Sigmoid colon (tissue), 7 donors: ENCODE data around the gene UPF2. TPM values are rescaled to one million over a fixed set of nuclear protein-coding genes. Genes with fewer than 3 reads are reported as not detected.

Experiments used
- DNase-seq: peaks from one replicate; pipeline ENCODE4 v3.0.0-alpha.2; 2019
- H3K27ac ChIP-seq, 4 donors: fragments of 200-600 bp; sonication (generic); one replicate each; pipeline ENCODE4 v1.5.1; 2016 to 2019; ENCODE audit warnings: mild to moderate bottlenecking in 1 of 4
- H3K27me3 ChIP-seq, 3 donors: fragments of 200-600 bp; sonication (generic); one replicate each; pipeline ENCODE4 v1.5.1; 2019; ENCODE audit warnings: mild to moderate bottlenecking in 1 of 3
- H3K36me3 ChIP-seq, 4 donors: fragments of 200-600 bp; sonication (generic); one replicate each; pipeline ENCODE4 v1.5.1; 2016 to 2019
- H3K4me1 ChIP-seq, 4 donors: fragments of 200-600 bp; sonication (generic); one replicate each; pipeline ENCODE4 v1.5.1; 2017 to 2019
- H3K4me3 ChIP-seq, 4 donors: fragments of 200-600 bp; sonication (generic); one replicate each; pipeline ENCODE4 v1.5.1; 2017 to 2019; ENCODE audit warnings: mild to moderate bottlenecking in 2 of 4, moderate library complexity in 1 of 4
- H3K9me3 ChIP-seq, 4 donors: fragments of 200-600 bp in 3 of 4; sonication (generic) in 3 of 4; one replicate each; pipeline versions ENCODE4 v1.5.1 to v1.6.1; 2013 to 2019
- CTCF ChIP-seq, 4 experiments: fragments of 450-650 bp in 3 of 4; fragments of 200-600 bp in 1 of 4; IDR thresholded peaks; one replicate each; pipeline ENCODE4 v1.5.1; 2016 to 2019; ENCODE audit warnings: antibody characterized with exemption in 4 of 4, mild to moderate bottlenecking in 3 of 4, moderate library complexity in 2 of 4
- EP300 ChIP-seq, 4 donors: sonication (generic); formaldehyde crosslinking; IDR thresholded peaks; one replicate each; pipeline ENCODE4 v1.6.1; 2017; ENCODE audit warnings: antibody characterized with exemption in 4 of 4
- POLR2A ChIP-seq, 2 donors: fragments of 450-650 bp; IDR thresholded peaks; one replicate each; pipeline ENCODE4 v1.6.1; 2016; ENCODE audit warnings: antibody characterized with exemption in 2 of 2, mild to moderate bottlenecking in 2 of 2, moderate library complexity in 2 of 2
- POLR2AphosphoS5 ChIP-seq, 4 donors: sonication (generic); formaldehyde crosslinking; IDR thresholded peaks; one replicate each; pipeline ENCODE4 v1.6.1; 2017; ENCODE audit warnings: antibody characterized with exemption in 4 of 4
- WGBS, 2 donors: extraction: QIAGEN DNeasy Blood & Tissue Kit; methylation state at CpG; one replicate each; pipeline ENCODE4 v1.1.7; 2013; 5-methylcytosine and 5-hydroxymethylcytosine counted together
- intact Hi-C: fragments of 100-400 bp; cut with DNase I; formaldehyde crosslinking; loops from one replicate; pipeline ENCODE4 v1.15.1; 2023
- polyA plus RNA-seq, 3 donors: library from polyadenylated mRNA; stranded (reverse); fragments of 200-250 nt; gene quantifications; one replicate each; pipeline ENCODE4 v1.2.3, GENCODE V29; 2013
- total RNA-seq, 4 donors: library from RNA; depleted of rRNA; stranded (reverse); fragments of >200 nt; gene quantifications; one replicate each; pipeline ENCODE4 v1.1.0, GENCODE V29; 2016
- donor health status: healthy with polysubstance abuse.
- donor health status: Bipolar disorder and iron deficiency.
- donor health status: healthy.

The UPF2 gene
- total and polyA plus RNA-seq, 7 donors, result 11.4 to 36.9 (median 29.3) TPM

- no peak overlapping the region for H3K27ac ChIP-seq
- H3K36me3 ChIP-seq, result peaks cover 6 to 90% (median 61%) of the 10 kb centered on the region in 4 donors
- H3K4me3 ChIP-seq, result no peak overlapping the region
- H3K4me1 ChIP-seq, result no peaks in the 10 kb centered on the region
- H3K9me3 ChIP-seq, result no peaks in the 10 kb centered on the region
- no peaks in the 10 kb centered on the region for H3K27me3 ChIP-seq
- TF ChIP-seq POLR2AphosphoS5 (IDR thresholded peaks at IDR 0.05) (no peak), CTCF (IDR thresholded peaks at IDR 0.05) (no peak), POLR2A (IDR thresholded peaks at IDR 0.05) (no peak), EP300 (IDR thresholded peaks at IDR 0.05) (no peak)
- intact Hi-C loops, result no loop called here
- DNase-seq, result no peak
- WGBS, 2 donors, result 92 to 93% methylated on average over 3 of the region's 3 CpGs
Observed at GRCh38 chr10:11927746-11928145, 114.9 kb downstream of the UPF2 start.

- WGBS, 2 donors, result 56% methylated on average over 11 of the region's 11 CpGs
- no peaks in the 10 kb centered on the region for H3K9me3 ChIP-seq
- H3K27me3 ChIP-seq, result no peaks in the 10 kb centered on the region
- no peaks in the 10 kb centered on the region for H3K4me1 ChIP-seq
- H3K4me3 ChIP-seq, result no peak overlapping the region
- TF ChIP-seq POLR2A (IDR thresholded peaks at IDR 0.05), result no peak
- TF ChIP-seq POLR2AphosphoS5 (IDR thresholded peaks at IDR 0.05), result no peak
- no peak for TF ChIP-seq EP300 (IDR thresholded peaks at IDR 0.05)
- no peak for TF ChIP-seq CTCF (IDR thresholded peaks at IDR 0.05)
- DNase-seq, result no peak
- H3K27ac ChIP-seq, result no peak overlapping the region
- intact Hi-C loops, result no loop called here
- peaks cover 7 to 77% (median 47%) of the 10 kb centered on the region in 4 donors for H3K36me3 ChIP-seq
Observed at GRCh38 chr10:11921800-11922392, 120.7 kb downstream of the UPF2 start.

DNA sequence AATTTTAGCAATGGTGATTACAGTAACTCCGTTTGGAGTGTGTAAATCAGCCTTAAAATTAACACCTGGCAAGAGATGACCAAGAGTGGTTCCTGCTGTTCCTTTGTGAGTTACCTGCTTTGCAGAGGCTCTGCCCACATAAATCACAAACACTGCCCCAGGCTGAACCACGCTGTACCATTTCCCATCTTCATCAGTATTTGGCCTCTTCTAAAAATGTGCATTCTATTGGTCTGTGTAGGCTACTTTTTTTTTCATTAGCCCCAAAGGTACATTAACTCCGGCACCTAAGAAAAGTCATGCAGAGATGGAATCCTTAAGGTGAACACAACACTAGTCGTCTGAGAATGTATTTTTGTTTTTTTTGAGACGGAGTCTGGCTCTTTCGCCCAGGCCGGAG is 123.3 kb downstream of the UPF2 start:
- Histone ChIP-seq H3K27me3 (no peaks in the 10 kb centered on the region), H3K27ac (no peak overlapping the region), H3K9me3 (no peaks in the 10 kb centered on the region), H3K4me3 (no peak overlapping the region), H3K36me3 (peaks cover 7 to 52% (median 28%) of the 10 kb centered on the region in 4 donors), H3K4me1 (no peaks in the 10 kb centered on the region)
- 86 to 92% methylated on average over 7 of the region's 7 CpGs for WGBS, 2 donors
- DNase-seq, result no peak
- intact Hi-C loops, result no loop called here
- TF ChIP-seq POLR2A (IDR thresholded peaks at IDR 0.05) (no peak), EP300 (IDR thresholded peaks at IDR 0.05) (no peak), CTCF (IDR thresholded peaks at IDR 0.05) (no peak), POLR2AphosphoS5 (IDR thresholded peaks at IDR 0.05) (no peak)

GRCh38 chr10:11918384-11918783 is 124.2 kb downstream of the UPF2 start:
- H3K27ac ChIP-seq, result no peak overlapping the region
- H3K4me1 ChIP-seq, result no peaks in the 10 kb centered on the region
- H3K36me3 ChIP-seq, result peaks cover 7 to 45% (median 26%) of the 10 kb centered on the region in 4 donors
- H3K4me3 ChIP-seq, result no peak overlapping the region
- DNase-seq, result no peak
- no peak for TF ChIP-seq POLR2A (IDR thresholded peaks at IDR 0.05)
- TF ChIP-seq POLR2AphosphoS5 (IDR thresholded peaks at IDR 0.05), result no peak
- no peak for TF ChIP-seq EP300 (IDR thresholded peaks at IDR 0.05)
- TF ChIP-seq CTCF (IDR thresholded peaks at IDR 0.05), result no peak
- H3K27me3 ChIP-seq, result no peaks in the 10 kb centered on the region
- WGBS, 2 donors, result 92% methylated on average over 8 of the region's 8 CpGs
- intact Hi-C loops, result no loop called here
- H3K9me3 ChIP-seq, result no peaks in the 10 kb centered on the region
